Sigmoid colon (tissue), 7 donors: ENCODE results near the gene ZNF575. TPM values are rescaled to one million over a fixed set of nuclear protein-coding genes. Genes with fewer than 3 reads are reported as not detected.
A peak's percentile ranks its signal among the peaks of the same experiment; 100 is the strongest.

ENCODE experiments used
- DNase-seq: peaks from one replicate; pipeline ENCODE4 v3.0.0-alpha.2; 2019
- H3K27ac ChIP-seq, 4 donors: fragments of 200-600 bp; sonication (generic); one replicate each; pipeline ENCODE4 v1.5.1; 2016 to 2019; ENCODE audit warnings: mild to moderate bottlenecking in 1 of 4
- H3K27me3 ChIP-seq, 3 donors: fragments of 200-600 bp; sonication (generic); one replicate each; pipeline ENCODE4 v1.5.1; 2019; ENCODE audit warnings: mild to moderate bottlenecking in 1 of 3
- H3K36me3 ChIP-seq, 4 donors: fragments of 200-600 bp; sonication (generic); one replicate each; pipeline ENCODE4 v1.5.1; 2016 to 2019
- H3K4me1 ChIP-seq, 4 donors: fragments of 200-600 bp; sonication (generic); one replicate each; pipeline ENCODE4 v1.5.1; 2017 to 2019
- H3K4me3 ChIP-seq, 4 donors: fragments of 200-600 bp; sonication (generic); one replicate each; pipeline ENCODE4 v1.5.1; 2017 to 2019; ENCODE audit warnings: mild to moderate bottlenecking in 2 of 4, moderate library complexity in 1 of 4
- H3K9me3 ChIP-seq, 4 donors: fragments of 200-600 bp in 3 of 4; sonication (generic) in 3 of 4; one replicate each; pipeline versions ENCODE4 v1.5.1 to v1.6.1; 2013 to 2019
- CTCF ChIP-seq, 4 experiments: fragments of 450-650 bp in 3 of 4; fragments of 200-600 bp in 1 of 4; IDR thresholded peaks; one replicate each; pipeline ENCODE4 v1.5.1; 2016 to 2019; ENCODE audit warnings: antibody characterized with exemption in 4 of 4, mild to moderate bottlenecking in 3 of 4, moderate library complexity in 2 of 4
- EP300 ChIP-seq, 4 donors: sonication (generic); formaldehyde crosslinking; IDR thresholded peaks; one replicate each; pipeline ENCODE4 v1.6.1; 2017; ENCODE audit warnings: antibody characterized with exemption in 4 of 4
- POLR2A ChIP-seq, 2 donors: fragments of 450-650 bp; IDR thresholded peaks; one replicate each; pipeline ENCODE4 v1.6.1; 2016; ENCODE audit warnings: antibody characterized with exemption in 2 of 2, mild to moderate bottlenecking in 2 of 2, moderate library complexity in 2 of 2
- POLR2AphosphoS5 ChIP-seq, 4 donors: sonication (generic); formaldehyde crosslinking; IDR thresholded peaks; one replicate each; pipeline ENCODE4 v1.6.1; 2017; ENCODE audit warnings: antibody characterized with exemption in 4 of 4
- WGBS, 2 donors: extraction: QIAGEN DNeasy Blood & Tissue Kit; methylation state at CpG; one replicate each; pipeline ENCODE4 v1.1.7; 2013; 5-methylcytosine and 5-hydroxymethylcytosine counted together
- intact Hi-C: fragments of 100-400 bp; cut with DNase I; formaldehyde crosslinking; loops from one replicate; pipeline ENCODE4 v1.15.1; 2023
- polyA plus RNA-seq, 3 donors: library from polyadenylated mRNA; stranded (reverse); fragments of 200-250 nt; gene quantifications; one replicate each; pipeline ENCODE4 v1.2.3, GENCODE V29; 2013
- total RNA-seq, 4 donors: library from RNA; depleted of rRNA; stranded (reverse); fragments of >200 nt; gene quantifications; one replicate each; pipeline ENCODE4 v1.1.0, GENCODE V29; 2016
- donor health status: healthy with polysubstance abuse.
- donor health status: Bipolar disorder and iron deficiency.
- donor health status: healthy.

The ZNF575 gene
- total and polyA plus RNA-seq, 7 donors, result 0.14 to 4.2 (median 4.1) TPM; not detected in 3

- H3K27ac ChIP-seq, result peak overlapping the region; percentile 80 to 88 (median 88)
- intact Hi-C loops, result loop anchor here (2.0 to 5.0 kb wide), 2 partner anchors 21 to 64 kb away; partner anchors contain the start of gene PHLDB3
- H3K9me3 ChIP-seq, result no peaks in the 10 kb centered on the region
- H3K27me3 ChIP-seq, result no peaks in the 10 kb centered on the region
- peaks cover 0 to 7% (median 0%) of the 10 kb centered on the region in 4 donors for H3K36me3 ChIP-seq
- 1 to 2% methylated on average over 26 of the region's 26 CpGs for WGBS, 2 donors
- peaks cover 0 to 33% (median 29%) of the 10 kb centered on the region in 4 donors for H3K4me1 ChIP-seq
- DNase-seq, result no peak
- H3K4me3 ChIP-seq, result peak overlapping the region; percentile 58 to 83 (median 82)
- no peak for TF ChIP-seq POLR2AphosphoS5 (IDR thresholded peaks at IDR 0.05)
- TF ChIP-seq EP300 (IDR thresholded peaks at IDR 0.05), result no peak
- no peak for TF ChIP-seq CTCF (IDR thresholded peaks at IDR 0.05)
- TF ChIP-seq POLR2A (IDR thresholded peaks at IDR 0.05), result no peak
These were observed 6.9 kb upstream of the ZNF575 start for GRCh38 chr19:43525836-43526771.

GRCh38 chr19:43526884-43527859 lies 5.8 kb upstream of the ZNF575 start, which contains the start of gene ETHE1:
TSS of gene ETHE1 (minus strand) at chr19:43527201. CDS start at chr19:43527177, 24 bp downstream.
- WGBS, 2 donors, result 2 to 5% methylated on average over 54 of the region's 54 CpGs
- Histone ChIP-seq H3K9me3 (no peaks in the 10 kb centered on the region), H3K27ac (peak within 1 kb of the TSS; percentile 80 to 88 (median 88)), H3K36me3 (peaks cover 0 to 4% (median 0%) of the 10 kb centered on the region in 4 donors), H3K4me3 (peak within 1 kb of the TSS; percentile 58 to 83 (median 82)), H3K27me3 (no peaks in the 10 kb centered on the region), H3K4me1 (peaks cover 0 to 34% (median 31%) of the 10 kb centered on the region in 4 donors)
- no peak for TF ChIP-seq EP300 (IDR thresholded peaks at IDR 0.05)
- peak; percentile 67 to 89 for TF ChIP-seq POLR2A (IDR thresholded peaks at IDR 0.05)
- TF ChIP-seq CTCF (IDR thresholded peaks at IDR 0.05), result peak in 1 of 4 experiments; percentile 17
- peak; percentile 83 to 95 (median 92) for TF ChIP-seq POLR2AphosphoS5 (IDR thresholded peaks at IDR 0.05)
- intact Hi-C loops, result loop anchor here (5.0 kb wide), 1 partner anchor 65 kb away; no protein-coding TSS in a partner anchor
- DNase-seq, result peak; percentile 93

GRCh38 chr19:43527860-43528622 lies 4.9 kb upstream of the ZNF575 start:
- WGBS, 2 donors, result 11 to 54% methylated on average over 13 of the region's 13 CpGs
- peak overlapping the region; percentile 58 to 83 (median 82) for H3K4me3 ChIP-seq
- H3K27me3 ChIP-seq, result no peaks in the 10 kb centered on the region
- DNase-seq, result peak; percentile 80
- intact Hi-C loops, result loop anchor here (5.0 kb wide), 1 partner anchor 66 kb away; no protein-coding TSS in a partner anchor
- no peaks in the 10 kb centered on the region for H3K9me3 ChIP-seq
- TF ChIP-seq POLR2AphosphoS5 (IDR thresholded peaks at IDR 0.05) (peak in 1 of 4 donors; percentile 30), CTCF (IDR thresholded peaks at IDR 0.05) (no peak), POLR2A (IDR thresholded peaks at IDR 0.05) (no peak), EP300 (IDR thresholded peaks at IDR 0.05) (peak in 1 of 4 donors; percentile 15)
- H3K27ac ChIP-seq, result peak overlapping the region; percentile 80 to 88 (median 88)
- peaks cover 0 to 1% (median 0%) of the 10 kb centered on the region in 4 donors for H3K36me3 ChIP-seq
- H3K4me1 ChIP-seq, result peaks cover 0 to 41% (median 38%) of the 10 kb centered on the region in 4 donors
